ENCODE data around the gene KRT2.

DNA sequence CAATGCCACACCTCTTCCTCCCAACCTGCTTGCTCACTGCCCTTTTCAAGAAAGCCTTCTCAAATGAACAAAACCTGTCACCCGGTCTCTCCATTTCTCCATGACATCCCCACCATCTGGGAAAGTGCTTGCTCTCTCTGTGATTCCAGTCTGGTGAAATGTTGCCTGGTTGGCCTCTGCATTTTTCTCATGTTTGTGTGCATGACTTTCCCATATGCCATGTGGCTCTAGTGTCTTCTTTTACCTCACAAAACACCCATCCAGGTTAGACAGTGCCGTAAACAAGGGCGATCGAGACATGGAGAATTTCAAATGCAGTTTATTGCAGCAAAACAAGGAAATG is 22.4 kb upstream of the KRT2 start:
- TF ChIP-seq, protein P1, sequence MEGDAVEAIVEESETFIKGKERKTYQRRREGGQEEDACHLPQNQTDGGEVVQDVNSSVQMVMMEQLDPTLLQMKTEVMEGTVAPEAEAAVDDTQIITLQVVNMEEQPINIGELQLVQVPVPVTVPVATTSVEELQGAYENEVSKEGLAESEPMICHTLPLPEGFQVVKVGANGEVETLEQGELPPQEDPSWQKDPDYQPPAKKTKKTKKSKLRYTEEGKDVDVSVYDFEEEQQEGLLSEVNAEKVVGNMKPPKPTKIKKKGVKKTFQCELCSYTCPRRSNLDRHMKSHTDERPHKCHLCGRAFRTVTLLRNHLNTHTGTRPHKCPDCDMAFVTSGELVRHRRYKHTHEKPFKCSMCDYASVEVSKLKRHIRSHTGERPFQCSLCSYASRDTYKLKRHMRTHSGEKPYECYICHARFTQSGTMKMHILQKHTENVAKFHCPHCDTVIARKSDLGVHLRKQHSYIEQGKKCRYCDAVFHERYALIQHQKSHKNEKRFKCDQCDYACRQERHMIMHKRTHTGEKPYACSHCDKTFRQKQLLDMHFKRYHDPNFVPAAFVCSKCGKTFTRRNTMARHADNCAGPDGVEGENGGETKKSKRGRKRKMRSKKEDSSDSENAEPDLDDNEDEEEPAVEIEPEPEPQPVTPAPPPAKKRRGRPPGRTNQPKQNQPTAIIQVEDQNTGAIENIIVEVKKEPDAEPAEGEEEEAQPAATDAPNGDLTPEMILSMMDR (conservative IDR thresholded peaks at IDR 0.05; ENCODE audit: low read length), result no peak
- no peak for TF ChIP-seq EZH2phosphoT487 (IDR thresholded peaks at IDR 0.05; ENCODE audit: borderline replicate concordance, low read depth, low read length)

Measured in OCI-LY7 (cell line).